ENCODE results near the gene PDZD4. TPM values are rescaled to one million over a fixed set of nuclear protein-coding genes. Genes with fewer than 3 reads are reported as not detected.

PDZD4 gene
- total and polyA plus RNA-seq, 2 experiments from 2014 or later, result 30.5 to 230 TPM

DNA sequence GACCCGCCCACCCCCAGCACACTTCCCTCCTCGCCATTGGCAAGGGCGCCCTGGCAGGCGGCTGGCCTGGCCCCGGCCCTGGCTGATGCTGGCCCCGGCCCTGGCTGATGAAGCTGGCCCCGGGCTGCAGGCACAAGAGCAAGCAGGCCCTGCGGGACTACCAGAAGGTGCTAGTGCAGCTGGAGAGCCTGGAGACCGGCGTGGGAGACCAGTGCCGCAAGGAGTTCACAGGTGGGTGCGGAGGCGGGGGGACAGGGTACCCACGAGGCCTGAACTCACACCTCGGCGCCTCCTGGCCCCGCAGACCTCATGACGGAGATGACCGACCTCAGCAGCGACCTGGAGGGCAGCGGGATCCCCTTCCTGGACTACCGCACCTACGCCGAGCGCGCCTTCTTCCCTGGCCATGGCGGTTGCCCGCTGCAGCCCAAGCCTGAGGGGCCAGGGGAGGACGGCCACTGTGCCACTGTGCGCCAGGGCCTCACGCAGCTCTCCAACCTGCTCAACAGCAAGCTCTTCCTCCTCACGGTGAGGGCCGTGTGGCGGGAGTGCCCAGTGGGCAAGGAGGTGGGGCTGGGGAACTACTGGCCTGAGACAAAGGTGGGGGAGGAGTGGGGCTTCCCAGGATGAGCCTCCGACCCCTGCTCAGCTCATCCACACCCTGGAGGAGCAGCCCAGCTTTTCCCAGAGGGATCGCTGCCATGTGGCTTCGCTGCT is 55.6 kb downstream of the PDZD4 start:
- DNase-seq (ENCODE audit: low spot score) (no peak), ATAC-seq (no peak)
- H3K4me1 ChIP-seq (ENCODE audit: insufficient read depth), result no peaks in the 10 kb centered on the region
- no peaks in the 10 kb centered on the region for H3K27me3 ChIP-seq (ENCODE audit: insufficient read depth)
- Mint-ChIP-seq H3K27ac (no peak overlapping the region), H3K36me3 (ENCODE audit: low read depth) (no peaks in the 10 kb centered on the region), H3K27me3 (ENCODE audit: insufficient read depth, low read depth, poor library complexity) (peaks cover 4% of the 10 kb centered on the region), H3K9me3 (no peaks in the 10 kb centered on the region), H3K4me1 (peaks cover 2% of the 10 kb centered on the region; the same call in 2 of the 3 replicates), H3K4me3 (no peak overlapping the region)
- H3F3A ChIP-seq (replicated peaks; ENCODE audit: low read depth), result no peaks in the 10 kb centered on the region
- no peaks in the 10 kb centered on the region for H4K20me1 ChIP-seq (replicated peaks; ENCODE audit: insufficient read depth)
- no peaks in the 10 kb centered on the region for H3K9me2 ChIP-seq (ENCODE audit: insufficient read depth)
- H3K79me2 ChIP-seq (replicated peaks; ENCODE audit: insufficient read depth), result no peaks in the 10 kb centered on the region
- no peak overlapping the region for H3K4me2 ChIP-seq
- no peaks in the 10 kb centered on the region for H3K36me3 ChIP-seq (ENCODE audit: insufficient read depth)
- no peak for TF ChIP-seq ZNF462 (CRISPR knock-in tag; IDR thresholded peaks at IDR 0.05)
- H3K4me3 ChIP-seq, result no peak overlapping the region
- H2AFZ ChIP-seq, result no peak overlapping the region
- H3K27ac ChIP-seq (ENCODE audit: low read depth), result no peak overlapping the region

- ATAC-seq (no peak), DNase-seq (ENCODE audit: low spot score) (no peak)
- Histone ChIP-seq H3K79me2 (replicated peaks; ENCODE audit: insufficient read depth) (no peaks in the 10 kb centered on the region), H3K9me2 (ENCODE audit: insufficient read depth) (no peaks in the 10 kb centered on the region), H3K4me3 (no peak overlapping the region), H3K36me3 (ENCODE audit: insufficient read depth) (no peaks in the 10 kb centered on the region), H2AFZ (no peak overlapping the region), H3K4me2 (no peak overlapping the region), H3F3A (replicated peaks; ENCODE audit: low read depth) (no peaks in the 10 kb centered on the region), H3K4me1 (ENCODE audit: insufficient read depth) (no peaks in the 10 kb centered on the region), H3K27me3 (ENCODE audit: insufficient read depth) (no peaks in the 10 kb centered on the region), H4K20me1 (replicated peaks; ENCODE audit: insufficient read depth) (no peaks in the 10 kb centered on the region), H3K27ac (ENCODE audit: low read depth) (no peak overlapping the region)
- Mint-ChIP-seq H3K4me3 (no peak overlapping the region), H3K4me1 (no peaks in the 10 kb centered on the region), H3K27me3 (ENCODE audit: insufficient read depth, low read depth, poor library complexity) (peaks cover 3% of the 10 kb centered on the region), H3K9me3 (no peaks in the 10 kb centered on the region), H3K27ac (no peak overlapping the region), H3K36me3 (ENCODE audit: low read depth) (no peaks in the 10 kb centered on the region)
- TF ChIP-seq NANOG (IDR thresholded peaks at IDR 0.05; ENCODE audit: borderline replicate concordance) (no peak), POLR2AphosphoS5 (IDR thresholded peaks at IDR 0.05; ENCODE audit: low read depth) (no peak), CREB1 (CRISPR knock-in tag; IDR thresholded peaks at IDR 0.05; ENCODE audit: low read depth) (no peak), STAT1 (IDR thresholded peaks at IDR 0.05; ENCODE audit: unreplicated experiment) (no peak), EZH2 (IDR thresholded peaks at IDR 0.05; ENCODE audit: low read depth, unreplicated experiment) (no peak), ZNF114 (CRISPR knock-in tag; IDR thresholded peaks at IDR 0.05) (no peak), ZNF331 (CRISPR knock-in tag; IDR thresholded peaks at IDR 0.05; ENCODE audit: low read depth) (no peak)
- TF ChIP-seq, protein P1, sequence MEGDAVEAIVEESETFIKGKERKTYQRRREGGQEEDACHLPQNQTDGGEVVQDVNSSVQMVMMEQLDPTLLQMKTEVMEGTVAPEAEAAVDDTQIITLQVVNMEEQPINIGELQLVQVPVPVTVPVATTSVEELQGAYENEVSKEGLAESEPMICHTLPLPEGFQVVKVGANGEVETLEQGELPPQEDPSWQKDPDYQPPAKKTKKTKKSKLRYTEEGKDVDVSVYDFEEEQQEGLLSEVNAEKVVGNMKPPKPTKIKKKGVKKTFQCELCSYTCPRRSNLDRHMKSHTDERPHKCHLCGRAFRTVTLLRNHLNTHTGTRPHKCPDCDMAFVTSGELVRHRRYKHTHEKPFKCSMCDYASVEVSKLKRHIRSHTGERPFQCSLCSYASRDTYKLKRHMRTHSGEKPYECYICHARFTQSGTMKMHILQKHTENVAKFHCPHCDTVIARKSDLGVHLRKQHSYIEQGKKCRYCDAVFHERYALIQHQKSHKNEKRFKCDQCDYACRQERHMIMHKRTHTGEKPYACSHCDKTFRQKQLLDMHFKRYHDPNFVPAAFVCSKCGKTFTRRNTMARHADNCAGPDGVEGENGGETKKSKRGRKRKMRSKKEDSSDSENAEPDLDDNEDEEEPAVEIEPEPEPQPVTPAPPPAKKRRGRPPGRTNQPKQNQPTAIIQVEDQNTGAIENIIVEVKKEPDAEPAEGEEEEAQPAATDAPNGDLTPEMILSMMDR (conservative IDR thresholded peaks at IDR 0.05; ENCODE audit: low read depth in 2 of 2), result no peak
- TF ChIP-seq, protein P2, sequence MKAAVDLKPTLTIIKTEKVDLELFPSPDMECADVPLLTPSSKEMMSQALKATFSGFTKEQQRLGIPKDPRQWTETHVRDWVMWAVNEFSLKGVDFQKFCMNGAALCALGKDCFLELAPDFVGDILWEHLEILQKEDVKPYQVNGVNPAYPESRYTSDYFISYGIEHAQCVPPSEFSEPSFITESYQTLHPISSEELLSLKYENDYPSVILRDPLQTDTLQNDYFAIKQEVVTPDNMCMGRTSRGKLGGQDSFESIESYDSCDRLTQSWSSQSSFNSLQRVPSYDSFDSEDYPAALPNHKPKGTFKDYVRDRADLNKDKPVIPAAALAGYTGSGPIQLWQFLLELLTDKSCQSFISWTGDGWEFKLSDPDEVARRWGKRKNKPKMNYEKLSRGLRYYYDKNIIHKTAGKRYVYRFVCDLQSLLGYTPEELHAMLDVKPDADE (IDR thresholded peaks at IDR 0.05), result no peak
Measured at GRCh38 chrX:153773741-153774575, 56.4 kb downstream of the PDZD4 start.

Data from GM23338 (cell line).